Measurements from ENCODE around the gene MICAL2.

GRCh38 chr11:12083380-12083779, 27.0 kb upstream of the MICAL2 start:
- TF ChIP-seq POLR2A (IDR thresholded peaks at IDR 0.05): no peak
- no peak for TF ChIP-seq CTCF (IDR thresholded peaks at IDR 0.05)

Measured in thyroid gland (tissue), 4 donors.